WTC11 (cell line): Measurements from ENCODE around the gene USH1G. TPM values are rescaled to one million over a fixed set of nuclear protein-coding genes. Genes with fewer than 3 reads are reported as not detected.
A peak's percentile ranks its signal among the peaks of the same experiment; 100 is the strongest.

Source experiments
- ATAC-seq: fragments of 200-7000 bp; cut with Tn5 transposase; 2 replicates; pipeline ENCODE4 v1.10.0; 2021; ENCODE audit warnings: mild to moderate bottlenecking, moderate library complexity
- CTCF ChIA-PET: fragments of 300-600 bp; sonication (Branson Sonifier 250); formaldehyde crosslinking; loops from one replicate; lab custom pipeline; 2021; ENCODE audit warnings: antibody characterized with exemption; lab: Charles Lee
- POLR2A ChIA-PET: fragments of 350-600 bp; sonication (Branson Sonifier 250); formaldehyde crosslinking; loops from one replicate; lab custom pipeline; 2021; ENCODE audit warnings: antibody characterized with exemption; lab: Charles Lee
- DNase-seq: peaks from one replicate; pipeline ENCODE4 v3.0.0; 2021; ENCODE audit warnings: low spot score
- H3K27ac Mint-ChIP-seq: 2 replicates; pipeline ENCODE4 v1.8.0; 2021; ENCODE audit warnings: mixed read lengths
- H3K27me3 Mint-ChIP-seq: 2 replicates; pipeline ENCODE4 v1.8.0; 2021; ENCODE audit warnings: low read depth, mild to moderate bottlenecking, moderate library complexity, mixed read lengths
- H3K36me3 Mint-ChIP-seq: 2 replicates; pipeline ENCODE4 v1.8.0; 2021; ENCODE audit warnings: mixed read lengths
- H3K4me1 Mint-ChIP-seq: 2 replicates; pipeline ENCODE4 v1.8.0; 2022; ENCODE audit warnings: mixed read lengths
- H3K4me3 Mint-ChIP-seq: 2 replicates; pipeline ENCODE4 v1.8.0; 2021; ENCODE audit warnings: mild to moderate bottlenecking, moderate library complexity, mixed read lengths
- H3K9me3 Mint-ChIP-seq: 2 replicates; pipeline ENCODE4 v1.8.0; 2021; ENCODE audit warnings: mixed read lengths
- CREB1 ChIP-seq: sonication (generic); formaldehyde crosslinking; IDR thresholded peaks from 2 replicates; pipeline ENCODE4 v1.8.0; 2023; ENCODE audit warnings: mild to moderate bottlenecking, missing genetic modification reagents
- CREM ChIP-seq: sonication (generic); formaldehyde crosslinking; IDR thresholded peaks from 2 replicates; pipeline ENCODE4 v1.8.1; 2022; ENCODE audit warnings: mild to moderate bottlenecking, missing genetic modification reagents, moderate library complexity
- CTCF ChIP-seq: fragments of 200-600 bp; IDR thresholded peaks from 2 replicates; pipeline ENCODE4 v1.8.0; 2022; ENCODE audit warnings: antibody characterized with exemption
- FOXP4 ChIP-seq: sonication (generic); formaldehyde crosslinking; IDR thresholded peaks from 2 replicates; pipeline ENCODE4 v1.8.0; 2022; ENCODE audit warnings: mild to moderate bottlenecking, missing genetic modification reagents
- GABPB1 ChIP-seq: sonication (generic); formaldehyde crosslinking; IDR thresholded peaks from 2 replicates; pipeline ENCODE4 v1.8.1; 2023; ENCODE audit warnings: mild to moderate bottlenecking, missing genetic modification reagents
- HMGA2 ChIP-seq: fragments of 250-450 bp; sonication (Bioruptor Pico); IDR thresholded peaks from 2 replicates; pipeline ENCODE4 v1.4.0; 2021; ENCODE audit warnings: mild to moderate bottlenecking, moderate library complexity
- HMGXB4 ChIP-seq: sonication (generic); formaldehyde crosslinking; IDR thresholded peaks from 2 replicates; pipeline ENCODE4 v1.8.1; 2023; ENCODE audit warnings: mild to moderate bottlenecking, moderate library complexity, missing genetic modification reagents
- MAX ChIP-seq: sonication (generic); formaldehyde crosslinking; IDR thresholded peaks from 2 replicates; pipeline ENCODE4 v1.8.0; 2022; ENCODE audit warnings: mild to moderate bottlenecking, missing genetic modification reagents
- MLX ChIP-seq: sonication (generic); formaldehyde crosslinking; IDR thresholded peaks from 2 replicates; pipeline ENCODE4 v1.8.1; 2023; ENCODE audit warnings: mild to moderate bottlenecking, missing genetic modification reagents, moderate library complexity
- MYBL2 ChIP-seq: sonication (generic); formaldehyde crosslinking; IDR thresholded peaks from 2 replicates; pipeline ENCODE4 v1.8.1; 2023; ENCODE audit warnings: mild to moderate bottlenecking, moderate library complexity, missing genetic modification reagents
- PREB ChIP-seq: sonication (generic); formaldehyde crosslinking; IDR thresholded peaks from 2 replicates; pipeline ENCODE4 v1.8.1; 2022; ENCODE audit warnings: mild to moderate bottlenecking, missing genetic modification reagents, moderate library complexity, borderline replicate concordance
- PRRX2 ChIP-seq: fragments of 250-450 bp; sonication (Bioruptor Pico); IDR thresholded peaks from 2 replicates; pipeline ENCODE4 v1.8.0; 2021; ENCODE audit warnings: mild to moderate bottlenecking
- RELA ChIP-seq: sonication (generic); formaldehyde crosslinking; IDR thresholded peaks from 2 replicates; pipeline ENCODE4 v1.8.1; 2022; ENCODE audit warnings: missing genetic modification reagents, mild to moderate bottlenecking, borderline replicate concordance
- SOX15 ChIP-seq: fragments of 250-450 bp; sonication (Bioruptor Pico); IDR thresholded peaks from 2 replicates; pipeline ENCODE4 v1.9.0; 2021; ENCODE audit warnings: mild to moderate bottlenecking
- STAT6 ChIP-seq: sonication (generic); formaldehyde crosslinking; conservative IDR thresholded peaks from 2 replicates; pipeline ENCODE4 v1.8.1; 2023; ENCODE audit warnings: mild to moderate bottlenecking, low read depth, missing genetic modification reagents, moderate library complexity
- TEAD4 ChIP-seq: sonication (generic); formaldehyde crosslinking; IDR thresholded peaks from 2 replicates; pipeline ENCODE4 v1.8.0; 2022; ENCODE audit warnings: mild to moderate bottlenecking, missing genetic modification reagents
- ZNF121 ChIP-seq: sonication (generic); formaldehyde crosslinking; IDR thresholded peaks from 2 replicates; pipeline ENCODE4 v1.8.0; 2023; ENCODE audit warnings: missing genetic modification reagents
- ZNF138 ChIP-seq: sonication (generic); formaldehyde crosslinking; conservative IDR thresholded peaks from 2 replicates; pipeline ENCODE4 v1.8.1; 2022; ENCODE audit warnings: mild to moderate bottlenecking, moderate library complexity, missing genetic modification reagents
- ZNF281 ChIP-seq: sonication (generic); formaldehyde crosslinking; IDR thresholded peaks from 2 replicates; pipeline ENCODE4 v1.8.0; 2023; ENCODE audit warnings: mild to moderate bottlenecking, missing genetic modification reagents
- ZNF317 ChIP-seq: sonication (generic); formaldehyde crosslinking; IDR thresholded peaks from 2 replicates; pipeline ENCODE4 v1.8.1; 2023; ENCODE audit warnings: low read depth, mild to moderate bottlenecking, moderate library complexity, missing genetic modification reagents, borderline replicate concordance
- ZNF396 ChIP-seq: fragments of 250-450 bp; sonication (Bioruptor Pico); IDR thresholded peaks from 2 replicates; pipeline ENCODE4 v1.8.0; 2021; ENCODE audit warnings: mild to moderate bottlenecking, moderate library complexity, borderline replicate concordance
- ZNF416 ChIP-seq: fragments of 250-450 bp; sonication (Bioruptor Pico); IDR thresholded peaks from 2 replicates; pipeline ENCODE4 v1.9.0; 2021; ENCODE audit warnings: mild to moderate bottlenecking, inconsistent platforms
- total RNA-seq: library from RNA; stranded (reverse); gene quantifications from 3 replicates; pipeline ENCODE4 v1.2.3, GENCODE V29; 2021

The USH1G gene
- total RNA-seq, 1 experiment from 2014 or later, result 1.9 TPM

GRCh38 chr17:74892974-74893911, 29.8 kb downstream of the USH1G start, which contains the start of gene FADS6:
Gene FADS6, minus strand, starts transcription at chr17:74893633. Its CDS starts 38 bp downstream, at chr17:74893595.
- peaks cover 10% of the 10 kb centered on the region for H3K4me1 Mint-ChIP-seq
- CTCF ChIA-PET, result interaction anchor here (0.7 to 2.8 kb wide), 12 partner anchors 20 to 79 kb away, joined by 3 to 12 read pairs (median 4); partner anchors contain the start of genes FDXR, HID1 and OTOP2
- ATAC-seq (peak; percentile 76), DNase-seq (peak; percentile 41)
- no peaks in the 10 kb centered on the region for H3K36me3 Mint-ChIP-seq
- no peaks in the 10 kb centered on the region for H3K9me3 Mint-ChIP-seq
- peaks cover 69% of the 10 kb centered on the region for H3K27me3 Mint-ChIP-seq
- POLR2A ChIA-PET, result no interaction called here
- peak within 1 kb of the TSS; percentile 78 for H3K4me3 Mint-ChIP-seq
- H3K27ac Mint-ChIP-seq, result no peak within 1 kb of the TSS
- peak; percentile 69; the same call in 1 of the 2 replicates for TF ChIP-seq HMGXB4 (CRISPR knock-in tag)
- TF ChIP-seq ZNF317 (CRISPR knock-in tag), result peak; percentile 74; the same call in 1 of the 2 replicates
- no peak for TF ChIP-seq SOX15 (CRISPR knock-in tag)
- TF ChIP-seq MAX, result peak; percentile 59; the same call in 1 of the 2 replicates
- TF ChIP-seq ZNF121, result peak; percentile 96
- no peak for TF ChIP-seq FOXP4 (CRISPR knock-in tag)
- no peak for TF ChIP-seq ZNF396 (CRISPR knock-in tag)
- TF ChIP-seq ZNF281 (CRISPR knock-in tag), result 0 out of 2 replicates have a peak, but pooled peaks have one; percentile 45
- TF ChIP-seq MLX, result no peak
- TF ChIP-seq GABPB1, result no peak
- no peak for TF ChIP-seq TEAD4 (CRISPR knock-in tag)
- no peak for TF ChIP-seq MYBL2 (CRISPR knock-in tag)
- 0 out of 2 replicates have a peak, but pooled peaks have one; percentile 31 for TF ChIP-seq CREM (CRISPR knock-in tag)
- 0 out of 2 replicates have a peak, but pooled peaks have one; percentile 60 for TF ChIP-seq ZNF138
- no peak for TF ChIP-seq ZNF416 (CRISPR knock-in tag)
- no peak for TF ChIP-seq CTCF
- no peak for TF ChIP-seq PREB (CRISPR knock-in tag)
- TF ChIP-seq RELA, result peak; percentile 40; the same call in 1 of the 2 replicates
- TF ChIP-seq PRRX2 (CRISPR knock-in tag), result no peak
- TF ChIP-seq STAT6 (CRISPR knock-in tag), result no peak
- TF ChIP-seq HMGA2 (CRISPR knock-in tag), result no peak
- no peak for TF ChIP-seq CREB1
